KBM-7 (cell line): ENCODE data around the gene GOLIM4.

Experiments
- DNase-seq: peaks from one replicate; pipeline ENCODE4 v3.0.0-alpha.2; 2015
- in situ Hi-C: fragments of 300-500 bp; cut with MboI; formaldehyde crosslinking; loops from 2 replicates; pipeline ENCODE4 v1.14.3; 2020; ENCODE audit warnings: low sequenced_read_pairs, low pct_unique_long_range_greater_than_20kb, mixed read lengths

The GOLIM4 gene

DNA sequence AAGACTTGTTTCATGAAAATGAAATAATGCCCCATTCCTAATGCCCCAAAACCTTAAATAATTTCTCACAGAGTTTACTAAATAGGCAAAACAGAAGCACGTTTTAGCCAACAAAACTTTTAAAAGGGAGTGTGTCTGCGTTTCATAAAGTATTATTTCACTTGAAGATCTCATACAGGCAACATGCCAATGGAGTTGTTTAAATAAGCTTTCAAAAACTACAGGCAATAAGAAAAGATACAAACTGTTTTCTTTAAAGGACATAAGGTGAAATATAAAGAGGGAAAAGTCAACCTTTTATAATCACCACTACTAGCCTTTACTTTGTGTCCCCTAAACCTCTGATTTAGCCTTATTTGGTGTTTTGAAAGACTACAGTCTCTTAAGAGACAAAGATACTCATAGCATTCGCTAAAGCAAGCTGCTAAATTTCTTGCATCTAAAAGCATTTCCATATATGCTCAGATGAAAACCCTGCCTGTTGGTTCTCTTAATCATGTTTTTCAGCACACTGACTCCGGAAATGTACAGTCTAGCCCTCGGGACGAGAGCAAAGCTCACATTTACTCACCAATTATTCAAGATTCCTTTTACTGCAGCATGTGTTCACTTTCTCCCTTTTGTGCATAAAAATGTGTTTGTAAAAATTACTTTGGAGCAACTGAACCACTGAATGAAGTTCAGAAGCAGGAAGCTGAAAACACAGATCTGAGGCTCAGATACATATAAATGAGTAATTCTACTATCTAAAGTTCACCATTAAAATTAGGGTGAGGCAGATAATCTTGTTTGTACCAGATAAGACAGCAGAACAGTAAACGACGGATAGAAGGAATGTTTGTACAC is 119.0 kb downstream of the GOLIM4 start:
- in situ Hi-C loops = no loop called here
- no peak for DNase-seq

DNA sequence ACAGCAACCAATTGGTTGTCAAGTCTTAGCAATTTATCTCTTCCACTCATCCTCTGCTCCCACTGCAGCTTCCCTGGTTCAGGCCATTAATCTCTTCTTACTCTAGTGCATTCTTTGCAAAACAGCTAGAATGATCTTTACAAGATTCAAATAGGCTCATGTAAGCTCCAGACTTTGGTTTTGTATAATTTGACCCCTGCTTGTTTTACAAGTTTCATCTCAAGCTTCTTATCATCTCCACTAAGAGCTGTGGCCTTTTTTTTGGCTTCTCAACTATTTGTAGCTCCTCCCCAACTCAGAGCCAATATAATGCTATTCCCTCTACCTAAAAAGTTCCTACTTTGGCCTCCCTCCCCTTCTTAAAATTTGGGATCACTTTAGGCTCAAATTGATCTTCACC is 121.8 kb downstream of the GOLIM4 start:
- no peak for DNase-seq
- in situ Hi-C loops = no loop called here

DNA sequence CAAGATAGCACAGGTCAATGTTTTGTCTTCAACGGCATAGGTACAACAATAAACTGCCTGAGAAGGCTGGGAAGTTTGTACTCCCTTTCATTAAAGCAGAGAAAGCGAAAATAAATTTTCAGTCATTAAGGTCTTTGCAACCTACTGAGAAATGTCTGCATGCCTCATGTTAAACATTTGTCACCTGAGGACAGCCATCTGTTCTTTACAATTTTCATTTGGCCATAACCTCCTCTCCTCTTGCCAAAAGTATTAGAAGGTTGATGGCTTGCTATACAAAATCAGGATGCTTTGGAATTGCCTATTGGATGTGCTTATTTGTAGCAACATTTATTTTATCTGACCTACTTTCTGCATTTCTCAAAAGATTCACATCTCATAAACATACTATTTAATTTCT is 122.7 kb downstream of the GOLIM4 start:
- DNase-seq = no peak
- in situ Hi-C loops = no loop called here

GRCh38 chr3:167972502-167972901 is 123.2 kb downstream of the GOLIM4 start:
- DNase-seq = no peak
- in situ Hi-C loops = no loop called here

- in situ Hi-C loops = no loop called here
Observed at GRCh38 chr3:167969548-167969947, 126.2 kb downstream of the GOLIM4 start.

GRCh38 chr3:167967257-167968036 is 128.3 kb downstream of the GOLIM4 start:
- in situ Hi-C loops = no loop called here
- no peak for DNase-seq

More at GRCh38 chr3:167969548-167969947, 126.2 kb downstream of the GOLIM4 start:
- DNase-seq = no peak
